Calu3 (cell line): ENCODE results near the gene UGT2B15. TPM values are rescaled to one million over a fixed set of nuclear protein-coding genes. Genes with fewer than 3 reads are reported as not detected.

ENCODE experiments used
- BruUV-seq: library from RNA; stranded (reverse); fragments of 400-500 nt; replicated peaks from 2 replicates; lab custom pipeline; 2021; lab: Mats Ljungman, UMichigan
- CTCF ChIA-PET: fragments of 300-600 bp; sonication (Branson Sonifier 250); formaldehyde crosslinking; loops from one replicate; lab custom pipeline; 2022; ENCODE audit warnings: antibody characterized with exemption; lab: Charles Lee
- DNase-seq: peaks from one replicate; pipeline ENCODE4 v3.0.0; 2022
- H3K27ac Mint-ChIP-seq: one replicate; pipeline ENCODE4 v1.8.0; 2022; ENCODE audit warnings: mixed read lengths; ENCODE audit not compliant: unreplicated experiment
- H3K27me3 Mint-ChIP-seq: one replicate; pipeline ENCODE4 v1.8.0; 2022; ENCODE audit warnings: mixed read lengths; ENCODE audit not compliant: unreplicated experiment
- H3K36me3 Mint-ChIP-seq: one replicate; pipeline ENCODE4 v1.8.0; 2022; ENCODE audit warnings: mild to moderate bottlenecking, moderate library complexity, mixed read lengths; ENCODE audit not compliant: insufficient read depth, unreplicated experiment
- H3K4me1 Mint-ChIP-seq: one replicate; pipeline ENCODE4 v1.8.0; 2022; ENCODE audit warnings: mild to moderate bottlenecking, low read depth, mixed read lengths; ENCODE audit not compliant: unreplicated experiment
- H3K4me3 Mint-ChIP-seq: one replicate; pipeline ENCODE4 v1.8.0; 2022; ENCODE audit warnings: mild to moderate bottlenecking, low read depth, moderate library complexity, mixed read lengths; ENCODE audit not compliant: unreplicated experiment
- H3K9me3 Mint-ChIP-seq: one replicate; pipeline ENCODE4 v1.8.0; 2022; ENCODE audit warnings: low read depth, mixed read lengths; ENCODE audit not compliant: unreplicated experiment
- intact Hi-C: fragments of 100-400 bp; cut with micrococcal nuclease; formaldehyde crosslinking; loops from one replicate; pipeline ENCODE4 v1.10.0; 2022; ENCODE audit not compliant: unreplicated experiment
- total RNA-seq: library from RNA; stranded (reverse); gene quantifications from 2 replicates; pipeline ENCODE4 v1.2.3, GENCODE V29; 2022
- TF ChIP-seq, protein P1 (sequence below): fragments of 200-600 bp; IDR thresholded peaks from one replicate; pipeline ENCODE4 v1.8.0; 2022; ENCODE audit warnings: antibody characterized with exemption; ENCODE audit not compliant: unreplicated experiment

Gene UGT2B15
- total RNA-seq, 1 experiment from 2014 or later = 0.50 TPM

- Mint-ChIP-seq H3K9me3 (no peaks in the 10 kb centered on the region), H3K4me3 (no peak overlapping the region), H3K36me3 (no peaks in the 10 kb centered on the region), H3K4me1 (no peaks in the 10 kb centered on the region), H3K27me3 (no peaks in the 10 kb centered on the region), H3K27ac (no peak overlapping the region)
- no peak for DNase-seq
- TF ChIP-seq, protein P1, sequence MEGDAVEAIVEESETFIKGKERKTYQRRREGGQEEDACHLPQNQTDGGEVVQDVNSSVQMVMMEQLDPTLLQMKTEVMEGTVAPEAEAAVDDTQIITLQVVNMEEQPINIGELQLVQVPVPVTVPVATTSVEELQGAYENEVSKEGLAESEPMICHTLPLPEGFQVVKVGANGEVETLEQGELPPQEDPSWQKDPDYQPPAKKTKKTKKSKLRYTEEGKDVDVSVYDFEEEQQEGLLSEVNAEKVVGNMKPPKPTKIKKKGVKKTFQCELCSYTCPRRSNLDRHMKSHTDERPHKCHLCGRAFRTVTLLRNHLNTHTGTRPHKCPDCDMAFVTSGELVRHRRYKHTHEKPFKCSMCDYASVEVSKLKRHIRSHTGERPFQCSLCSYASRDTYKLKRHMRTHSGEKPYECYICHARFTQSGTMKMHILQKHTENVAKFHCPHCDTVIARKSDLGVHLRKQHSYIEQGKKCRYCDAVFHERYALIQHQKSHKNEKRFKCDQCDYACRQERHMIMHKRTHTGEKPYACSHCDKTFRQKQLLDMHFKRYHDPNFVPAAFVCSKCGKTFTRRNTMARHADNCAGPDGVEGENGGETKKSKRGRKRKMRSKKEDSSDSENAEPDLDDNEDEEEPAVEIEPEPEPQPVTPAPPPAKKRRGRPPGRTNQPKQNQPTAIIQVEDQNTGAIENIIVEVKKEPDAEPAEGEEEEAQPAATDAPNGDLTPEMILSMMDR = no peak
- CTCF ChIA-PET = no interaction called here
- intact Hi-C loops = no loop called here
- BruUV-seq = no TSS peak
These were observed 53.3 kb downstream of the UGT2B15 start for GRCh38 chr4:68617003-68617698.

GRCh38 chr4:68615699-68616422 lies 54.6 kb downstream of the UGT2B15 start:
- no peak for DNase-seq
- H3K4me1 Mint-ChIP-seq = no peaks in the 10 kb centered on the region
- TF ChIP-seq, protein P1 = no peak
- no TSS peak for BruUV-seq
- no peaks in the 10 kb centered on the region for H3K27me3 Mint-ChIP-seq
- no peak overlapping the region for H3K27ac Mint-ChIP-seq
- H3K9me3 Mint-ChIP-seq = no peaks in the 10 kb centered on the region
- no peak overlapping the region for H3K4me3 Mint-ChIP-seq
- intact Hi-C loops = no loop called here
- no peaks in the 10 kb centered on the region for H3K36me3 Mint-ChIP-seq
- CTCF ChIA-PET = no interaction called here

GRCh38 chr4:68613752-68614151 lies 56.7 kb downstream of the UGT2B15 start:
- H3K27me3 Mint-ChIP-seq = no peaks in the 10 kb centered on the region
- BruUV-seq = no TSS peak
- intact Hi-C loops = no loop called here
- H3K4me3 Mint-ChIP-seq = no peak overlapping the region
- H3K9me3 Mint-ChIP-seq = peaks cover 3% of the 10 kb centered on the region
- TF ChIP-seq, protein P1 = no peak
- DNase-seq = no peak
- no peak overlapping the region for H3K27ac Mint-ChIP-seq
- H3K4me1 Mint-ChIP-seq = no peaks in the 10 kb centered on the region
- CTCF ChIA-PET = no interaction called here
- H3K36me3 Mint-ChIP-seq = no peaks in the 10 kb centered on the region

DNA sequence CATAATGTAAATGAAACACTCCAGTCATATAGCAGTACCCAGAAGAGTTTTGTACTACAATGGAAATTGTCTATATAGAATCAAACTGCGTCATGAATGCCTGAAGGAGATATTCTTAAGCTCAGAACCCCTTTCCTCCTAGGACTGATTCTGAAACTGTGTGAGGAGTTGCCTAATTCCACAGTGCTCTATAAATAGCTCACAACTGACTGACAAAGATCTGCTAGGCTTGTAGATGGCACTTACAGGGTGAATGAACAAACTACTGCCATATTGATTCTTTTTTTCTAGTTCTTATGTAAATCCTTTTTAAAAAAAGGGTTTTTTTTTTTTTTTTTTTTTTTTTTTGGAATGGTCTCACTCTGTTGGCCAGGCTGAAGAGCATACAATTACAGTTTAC lies 64.2 kb downstream of the UGT2B15 start:
- H3K27me3 Mint-ChIP-seq = no peaks in the 10 kb centered on the region
- peaks cover 3% of the 10 kb centered on the region for H3K9me3 Mint-ChIP-seq
- DNase-seq = no peak
- H3K4me1 Mint-ChIP-seq = no peaks in the 10 kb centered on the region
- TF ChIP-seq, protein P1 = no peak
- no peaks in the 10 kb centered on the region for H3K36me3 Mint-ChIP-seq
- intact Hi-C loops = no loop called here
- no TSS peak for BruUV-seq
- H3K4me3 Mint-ChIP-seq = no peak overlapping the region
- CTCF ChIA-PET = no interaction called here
- no peak overlapping the region for H3K27ac Mint-ChIP-seq
